ENCODE data around the gene TAS1R1. TPM values are rescaled to one million over a fixed set of nuclear protein-coding genes. Genes with fewer than 3 reads are reported as not detected.

Gene TAS1R1
- total and polyA plus RNA-seq, 10 of the 15 experiments (the other 5 are each of a cell fraction or from before 2014, with no cell fraction given), result 0.03 to 0.06 (median 0.04) TPM; not detected in 7

DNA sequence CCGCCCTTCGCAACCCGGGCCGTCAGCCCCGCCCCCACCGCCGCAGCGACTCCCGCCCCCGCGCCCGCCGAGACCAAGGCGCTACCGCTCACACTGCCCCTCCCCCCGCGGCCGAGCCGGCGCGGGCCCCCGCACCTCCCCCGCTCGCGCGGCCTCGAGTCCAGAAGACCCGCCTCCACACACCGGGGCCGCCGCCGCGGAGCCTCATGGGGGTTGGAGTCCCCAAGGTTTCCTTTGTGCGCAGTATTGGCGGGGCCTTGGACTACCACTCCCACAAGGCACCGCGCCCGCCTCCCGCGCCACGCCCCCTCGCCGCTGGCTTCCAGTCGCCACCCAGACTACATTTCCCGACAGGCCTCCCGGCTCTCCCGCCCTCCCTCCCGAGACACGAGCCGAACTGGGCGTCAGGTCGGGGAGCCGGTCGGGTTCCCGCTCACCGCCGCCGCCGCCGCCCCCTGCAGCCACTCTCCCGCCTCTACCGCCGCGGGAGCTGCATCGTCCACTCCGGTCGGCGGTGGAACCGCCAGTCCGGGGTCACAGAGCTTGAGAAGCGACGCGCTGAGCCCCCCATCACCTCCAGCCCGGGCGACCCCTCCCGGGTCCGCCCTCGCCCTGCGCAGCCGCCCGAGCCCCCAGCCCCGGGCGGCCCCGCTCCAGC, 58.4 kb downstream of the TAS1R1 start, which contains the start of gene PHF13 (continued):
- TF ChIP-seq, protein P1, sequence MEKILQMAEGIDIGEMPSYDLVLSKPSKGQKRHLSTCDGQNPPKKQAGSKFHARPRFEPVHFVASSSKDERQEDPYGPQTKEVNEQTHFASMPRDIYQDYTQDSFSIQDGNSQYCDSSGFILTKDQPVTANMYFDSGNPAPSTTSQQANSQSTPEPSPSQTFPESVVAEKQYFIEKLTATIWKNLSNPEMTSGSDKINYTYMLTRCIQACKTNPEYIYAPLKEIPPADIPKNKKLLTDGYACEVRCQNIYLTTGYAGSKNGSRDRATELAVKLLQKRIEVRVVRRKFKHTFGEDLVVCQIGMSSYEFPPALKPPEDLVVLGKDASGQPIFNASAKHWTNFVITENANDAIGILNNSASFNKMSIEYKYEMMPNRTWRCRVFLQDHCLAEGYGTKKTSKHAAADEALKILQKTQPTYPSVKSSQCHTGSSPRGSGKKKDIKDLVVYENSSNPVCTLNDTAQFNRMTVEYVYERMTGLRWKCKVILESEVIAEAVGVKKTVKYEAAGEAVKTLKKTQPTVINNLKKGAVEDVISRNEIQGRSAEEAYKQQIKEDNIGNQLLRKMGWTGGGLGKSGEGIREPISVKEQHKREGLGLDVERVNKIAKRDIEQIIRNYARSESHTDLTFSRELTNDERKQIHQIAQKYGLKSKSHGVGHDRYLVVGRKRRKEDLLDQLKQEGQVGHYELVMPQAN (conservative IDR thresholded peaks at IDR 0.05), result peak; percentile 69
- no peak for TF ChIP-seq ZSCAN29 (IDR thresholded peaks at IDR 0.05)
- no peak for TF ChIP-seq PAX8 (IDR thresholded peaks at IDR 0.05)
- no peak for TF ChIP-seq ZNF217 (IDR thresholded peaks at IDR 0.05)
- peak; percentile 27 for TF ChIP-seq RELA (IDR thresholded peaks at IDR 0.05; ENCODE audit: borderline replicate concordance, partially characterized antibody)
- no peak for TF ChIP-seq FOXK2 (IDR thresholded peaks at IDR 0.05)
- TF ChIP-seq HDAC6 (IDR thresholded peaks at IDR 0.05; ENCODE audit: unreplicated experiment), result no peak
- TF ChIP-seq TBL1XR1 (IDR thresholded peaks at IDR 0.05; ENCODE audit: low read depth, low read length), result no peak
- no peak for TF ChIP-seq POU2F2 (IDR thresholded peaks at IDR 0.05; ENCODE audit: borderline replicate concordance, low read depth, low read length)
- peak; percentile 85 for TF ChIP-seq SREBF1 (IDR thresholded peaks at IDR 0.05; ENCODE audit: low read length)
- 0 out of 2 replicates have a peak, but pooled peaks have one; percentile 21 for TF ChIP-seq DPF2 (IDR thresholded peaks at IDR 0.05)
- TF ChIP-seq, protein P2, sequence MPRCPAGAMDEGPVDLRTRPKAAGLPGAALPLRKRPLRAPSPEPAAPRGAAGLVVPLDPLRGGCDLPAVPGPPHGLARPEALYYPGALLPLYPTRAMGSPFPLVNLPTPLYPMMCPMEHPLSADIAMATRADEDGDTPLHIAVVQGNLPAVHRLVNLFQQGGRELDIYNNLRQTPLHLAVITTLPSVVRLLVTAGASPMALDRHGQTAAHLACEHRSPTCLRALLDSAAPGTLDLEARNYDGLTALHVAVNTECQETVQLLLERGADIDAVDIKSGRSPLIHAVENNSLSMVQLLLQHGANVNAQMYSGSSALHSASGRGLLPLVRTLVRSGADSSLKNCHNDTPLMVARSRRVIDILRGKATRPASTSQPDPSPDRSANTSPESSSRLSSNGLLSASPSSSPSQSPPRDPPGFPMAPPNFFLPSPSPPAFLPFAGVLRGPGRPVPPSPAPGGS (IDR thresholded peaks at IDR 0.05; ENCODE audit: borderline replicate concordance, insufficient read depth, low read depth, low read length, poor library complexity, severe bottlenecking), result no peak
- TF ChIP-seq CHD2 (IDR thresholded peaks at IDR 0.05; ENCODE audit: borderline replicate concordance, low read depth, low read length), result peak; percentile 93
- TF ChIP-seq, protein P3, sequence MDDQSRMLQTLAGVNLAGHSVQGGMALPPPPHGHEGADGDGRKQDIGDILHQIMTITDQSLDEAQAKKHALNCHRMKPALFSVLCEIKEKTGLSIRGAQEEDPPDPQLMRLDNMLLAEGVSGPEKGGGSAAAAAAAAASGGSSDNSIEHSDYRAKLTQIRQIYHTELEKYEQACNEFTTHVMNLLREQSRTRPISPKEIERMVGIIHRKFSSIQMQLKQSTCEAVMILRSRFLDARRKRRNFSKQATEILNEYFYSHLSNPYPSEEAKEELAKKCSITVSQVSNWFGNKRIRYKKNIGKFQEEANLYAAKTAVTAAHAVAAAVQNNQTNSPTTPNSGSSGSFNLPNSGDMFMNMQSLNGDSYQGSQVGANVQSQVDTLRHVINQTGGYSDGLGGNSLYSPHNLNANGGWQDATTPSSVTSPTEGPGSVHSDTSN (IDR thresholded peaks at IDR 0.05; ENCODE audit: insufficient replicate concordance, low read depth, low read length), result no peak
- TF ChIP-seq EED (IDR thresholded peaks at IDR 0.05; ENCODE audit: low read depth), result no peak
- no peak for TF ChIP-seq HDAC2 (IDR thresholded peaks at IDR 0.05)
- TF ChIP-seq, protein P4, sequence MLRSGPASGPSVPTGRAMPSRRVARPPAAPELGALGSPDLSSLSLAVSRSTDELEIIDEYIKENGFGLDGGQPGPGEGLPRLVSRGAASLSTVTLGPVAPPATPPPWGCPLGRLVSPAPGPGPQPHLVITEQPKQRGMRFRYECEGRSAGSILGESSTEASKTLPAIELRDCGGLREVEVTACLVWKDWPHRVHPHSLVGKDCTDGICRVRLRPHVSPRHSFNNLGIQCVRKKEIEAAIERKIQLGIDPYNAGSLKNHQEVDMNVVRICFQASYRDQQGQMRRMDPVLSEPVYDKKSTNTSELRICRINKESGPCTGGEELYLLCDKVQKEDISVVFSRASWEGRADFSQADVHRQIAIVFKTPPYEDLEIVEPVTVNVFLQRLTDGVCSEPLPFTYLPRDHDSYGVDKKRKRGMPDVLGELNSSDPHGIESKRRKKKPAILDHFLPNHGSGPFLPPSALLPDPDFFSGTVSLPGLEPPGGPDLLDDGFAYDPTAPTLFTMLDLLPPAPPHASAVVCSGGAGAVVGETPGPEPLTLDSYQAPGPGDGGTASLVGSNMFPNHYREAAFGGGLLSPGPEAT (IDR thresholded peaks at IDR 0.05; ENCODE audit: low read depth), result no peak
- no peak for TF ChIP-seq KDM1A (IDR thresholded peaks at IDR 0.05; ENCODE audit: borderline replicate concordance)
- no peak for TF ChIP-seq FOS (IDR thresholded peaks at IDR 0.05; ENCODE audit: borderline replicate concordance, extremely low read depth, insufficient read length)
- no peak for TF ChIP-seq ESRRA (IDR thresholded peaks at IDR 0.05; ENCODE audit: low read length)
- TF ChIP-seq NR2C2 (IDR thresholded peaks at IDR 0.05; ENCODE audit: borderline replicate concordance, control insufficient read depth, insufficient read length, low read depth), result no peak
- no peak for TF ChIP-seq ZZZ3 (IDR thresholded peaks at IDR 0.05; ENCODE audit: control insufficient read depth, insufficient read length, low read depth)
- TF ChIP-seq ZBED1 (IDR thresholded peaks at IDR 0.05; ENCODE audit: borderline replicate concordance), result no peak
- no peak for TF ChIP-seq BACH1 (IDR thresholded peaks at IDR 0.05; ENCODE audit: borderline replicate concordance)
- TF ChIP-seq, protein P5, sequence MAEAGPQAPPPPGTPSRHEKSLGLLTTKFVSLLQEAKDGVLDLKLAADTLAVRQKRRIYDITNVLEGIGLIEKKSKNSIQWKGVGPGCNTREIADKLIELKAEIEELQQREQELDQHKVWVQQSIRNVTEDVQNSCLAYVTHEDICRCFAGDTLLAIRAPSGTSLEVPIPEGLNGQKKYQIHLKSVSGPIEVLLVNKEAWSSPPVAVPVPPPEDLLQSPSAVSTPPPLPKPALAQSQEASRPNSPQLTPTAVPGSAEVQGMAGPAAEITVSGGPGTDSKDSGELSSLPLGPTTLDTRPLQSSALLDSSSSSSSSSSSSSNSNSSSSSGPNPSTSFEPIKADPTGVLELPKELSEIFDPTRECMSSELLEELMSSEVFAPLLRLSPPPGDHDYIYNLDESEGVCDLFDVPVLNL (IDR thresholded peaks at IDR 0.05; ENCODE audit: low read depth, low read length), result 0 out of 2 replicates have a peak, but pooled peaks have one; percentile 21
- peak; percentile 62 for TF ChIP-seq SP1 (IDR thresholded peaks at IDR 0.05; ENCODE audit: low read depth, low read length)

Data from GM12878 (cell line).